GM23338 (cell line): ENCODE data around the gene PTPRR. TPM values are rescaled to one million over a fixed set of nuclear protein-coding genes. Genes with fewer than 3 reads are reported as not detected.

Experiments used
- ATAC-seq: fragments of 200-7000 bp; cut with Tn5 transposase; 3 replicates; pipeline ENCODE4 v1.9.1; 2020
- DNase-seq: peaks from one replicate; pipeline ENCODE4 v3.0.0-alpha.2; 2015; ENCODE audit warnings: low spot score
- H2AFZ ChIP-seq: fragments of 200-600 bp; sonication (generic); 2 replicates; pipeline ENCODE4 v1.8.0; 2016; ENCODE audit warnings: antibody characterized with exemption, mild to moderate bottlenecking, moderate library complexity
- H3F3A ChIP-seq: fragments of 200-600 bp; sonication (generic); replicated peaks from 2 replicates; pipeline ENCODE4 v1.8.0; 2017; ENCODE audit warnings: antibody characterized with exemption, mixed run types, low read depth
- H3K27ac ChIP-seq: fragments of 200-600 bp; sonication (generic); 2 replicates; pipeline ENCODE4 v1.6.1; 2016; ENCODE audit warnings: low read depth
- H3K27me3 ChIP-seq: fragments of 200-600 bp; sonication (generic); 2 replicates; pipeline ENCODE4 v1.8.0; 2016; ENCODE audit warnings: mild to moderate bottlenecking, mixed run types, moderate library complexity; ENCODE audit not compliant: insufficient read depth
- H3K36me3 ChIP-seq: fragments of 200-600 bp; sonication (generic); 2 replicates; pipeline ENCODE4 v1.8.0; 2016; ENCODE audit warnings: mild to moderate bottlenecking; ENCODE audit not compliant: insufficient read depth
- H3K4me1 ChIP-seq: fragments of 200-600 bp; sonication (generic); 2 replicates; pipeline ENCODE4 v1.8.0; 2016; ENCODE audit warnings: mild to moderate bottlenecking, moderate library complexity; ENCODE audit not compliant: insufficient read depth
- H3K4me2 ChIP-seq: fragments of 200-600 bp; sonication (generic); 2 replicates; pipeline ENCODE4 v1.7.1; 2017; ENCODE audit warnings: mixed run types
- H3K4me3 ChIP-seq: fragments of 200-600 bp; sonication (generic); 2 replicates; pipeline ENCODE4 v1.6.1; 2016; ENCODE audit warnings: mixed run types
- H3K79me2 ChIP-seq: fragments of 200-600 bp; sonication (generic); replicated peaks from 2 replicates; pipeline ENCODE4 v1.8.0; 2017; ENCODE audit warnings: mild to moderate bottlenecking; ENCODE audit not compliant: insufficient read depth
- H3K9me2 ChIP-seq: fragments of 200-600 bp; sonication (generic); 2 replicates; pipeline ENCODE4 v1.8.0; 2017; ENCODE audit not compliant: insufficient read depth
- H4K20me1 ChIP-seq: fragments of 200-600 bp; sonication (generic); replicated peaks from 2 replicates; pipeline ENCODE4 v1.8.0; 2017; ENCODE audit warnings: mild to moderate bottlenecking; ENCODE audit not compliant: insufficient read depth
- H3K27ac Mint-ChIP-seq: 2 replicates; pipeline ENCODE4 v1.8.0; 2020; ENCODE audit warnings: inconsistent platforms, mild to moderate bottlenecking, moderate library complexity, mixed read lengths
- H3K27me3 Mint-ChIP-seq: 3 replicates; pipeline ENCODE4 v1.8.0; 2022; ENCODE audit warnings: low read depth, mild to moderate bottlenecking, moderate library complexity, mixed read lengths, inconsistent platforms; ENCODE audit not compliant: insufficient read depth, poor library complexity
- H3K36me3 Mint-ChIP-seq: 3 replicates; pipeline ENCODE4 v1.8.0; 2021; ENCODE audit warnings: low read depth, mild to moderate bottlenecking, inconsistent platforms, moderate library complexity, mixed read lengths
- H3K4me1 Mint-ChIP-seq: 3 replicates; pipeline ENCODE4 v1.8.0; 2020; ENCODE audit warnings: mild to moderate bottlenecking, inconsistent platforms, mixed read lengths
- H3K4me3 Mint-ChIP-seq: 3 replicates; pipeline ENCODE4 v1.8.0; 2021; ENCODE audit warnings: moderate library complexity, mild to moderate bottlenecking, inconsistent platforms, mixed read lengths
- H3K9me3 Mint-ChIP-seq: 3 replicates; pipeline ENCODE4 v1.8.0; 2020; ENCODE audit warnings: moderate library complexity, mild to moderate bottlenecking, inconsistent platforms, mixed read lengths
- POLR2AphosphoS5 ChIP-seq: IDR thresholded peaks from 2 replicates; pipeline ENCODE4 v1.6.1; 2016; ENCODE audit warnings: antibody characterized with exemption, low read depth
- polyA plus RNA-seq: library from polyadenylated mRNA; unstranded; fragments of >200 nt; fragmentation: Nextera tagmentation; extraction: Ambion mirVana; gene quantifications from 2 replicates; pipeline ENCODE4 v1.2.1, GENCODE V29; 2016
- total RNA-seq: library from RNA; depleted of rRNA; stranded (reverse); fragments of >200 nt; shearing (Covaris generic); gene quantifications from 2 replicates; pipeline ENCODE4 v1.2.3, GENCODE V29; 2014
- TF ChIP-seq, protein P1 (sequence below): fragments of 250-450 bp; sonication (Bioruptor Pico); IDR thresholded peaks from 2 replicates; pipeline ENCODE4 v1.5.0; 2020; ENCODE audit warnings: mild to moderate bottlenecking, moderate library complexity
- TF ChIP-seq, protein P2 (sequence below): IDR thresholded peaks from one replicate; pipeline ENCODE4 v1.6.1; 2018; ENCODE audit warnings: antibody characterized with exemption; ENCODE audit not compliant: unreplicated experiment

The PTPRR gene
- total and polyA plus RNA-seq, 2 experiments from 2014 or later = 0.26 to 0.76 TPM

DNA sequence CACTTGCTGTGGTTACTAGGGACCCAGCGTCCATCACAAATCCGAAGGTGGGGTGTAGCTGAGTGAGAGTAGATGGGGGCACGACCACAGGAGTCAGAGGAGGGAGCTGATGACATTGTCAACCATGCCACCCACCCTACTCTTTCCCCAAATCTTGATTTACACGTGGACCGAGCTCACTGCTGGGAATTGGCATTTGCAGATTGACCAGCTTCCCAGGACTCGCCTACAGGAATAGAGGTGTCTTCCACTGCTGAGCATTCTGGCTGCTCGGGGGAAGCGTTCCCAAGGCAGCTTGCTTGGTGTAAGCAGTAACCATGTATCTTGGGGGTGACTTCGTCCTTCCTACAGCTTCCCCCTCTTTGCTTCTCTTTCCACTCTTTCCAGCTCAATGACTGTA, 353 bp upstream of the PTPRR start (continued):
- TF ChIP-seq, protein P1, sequence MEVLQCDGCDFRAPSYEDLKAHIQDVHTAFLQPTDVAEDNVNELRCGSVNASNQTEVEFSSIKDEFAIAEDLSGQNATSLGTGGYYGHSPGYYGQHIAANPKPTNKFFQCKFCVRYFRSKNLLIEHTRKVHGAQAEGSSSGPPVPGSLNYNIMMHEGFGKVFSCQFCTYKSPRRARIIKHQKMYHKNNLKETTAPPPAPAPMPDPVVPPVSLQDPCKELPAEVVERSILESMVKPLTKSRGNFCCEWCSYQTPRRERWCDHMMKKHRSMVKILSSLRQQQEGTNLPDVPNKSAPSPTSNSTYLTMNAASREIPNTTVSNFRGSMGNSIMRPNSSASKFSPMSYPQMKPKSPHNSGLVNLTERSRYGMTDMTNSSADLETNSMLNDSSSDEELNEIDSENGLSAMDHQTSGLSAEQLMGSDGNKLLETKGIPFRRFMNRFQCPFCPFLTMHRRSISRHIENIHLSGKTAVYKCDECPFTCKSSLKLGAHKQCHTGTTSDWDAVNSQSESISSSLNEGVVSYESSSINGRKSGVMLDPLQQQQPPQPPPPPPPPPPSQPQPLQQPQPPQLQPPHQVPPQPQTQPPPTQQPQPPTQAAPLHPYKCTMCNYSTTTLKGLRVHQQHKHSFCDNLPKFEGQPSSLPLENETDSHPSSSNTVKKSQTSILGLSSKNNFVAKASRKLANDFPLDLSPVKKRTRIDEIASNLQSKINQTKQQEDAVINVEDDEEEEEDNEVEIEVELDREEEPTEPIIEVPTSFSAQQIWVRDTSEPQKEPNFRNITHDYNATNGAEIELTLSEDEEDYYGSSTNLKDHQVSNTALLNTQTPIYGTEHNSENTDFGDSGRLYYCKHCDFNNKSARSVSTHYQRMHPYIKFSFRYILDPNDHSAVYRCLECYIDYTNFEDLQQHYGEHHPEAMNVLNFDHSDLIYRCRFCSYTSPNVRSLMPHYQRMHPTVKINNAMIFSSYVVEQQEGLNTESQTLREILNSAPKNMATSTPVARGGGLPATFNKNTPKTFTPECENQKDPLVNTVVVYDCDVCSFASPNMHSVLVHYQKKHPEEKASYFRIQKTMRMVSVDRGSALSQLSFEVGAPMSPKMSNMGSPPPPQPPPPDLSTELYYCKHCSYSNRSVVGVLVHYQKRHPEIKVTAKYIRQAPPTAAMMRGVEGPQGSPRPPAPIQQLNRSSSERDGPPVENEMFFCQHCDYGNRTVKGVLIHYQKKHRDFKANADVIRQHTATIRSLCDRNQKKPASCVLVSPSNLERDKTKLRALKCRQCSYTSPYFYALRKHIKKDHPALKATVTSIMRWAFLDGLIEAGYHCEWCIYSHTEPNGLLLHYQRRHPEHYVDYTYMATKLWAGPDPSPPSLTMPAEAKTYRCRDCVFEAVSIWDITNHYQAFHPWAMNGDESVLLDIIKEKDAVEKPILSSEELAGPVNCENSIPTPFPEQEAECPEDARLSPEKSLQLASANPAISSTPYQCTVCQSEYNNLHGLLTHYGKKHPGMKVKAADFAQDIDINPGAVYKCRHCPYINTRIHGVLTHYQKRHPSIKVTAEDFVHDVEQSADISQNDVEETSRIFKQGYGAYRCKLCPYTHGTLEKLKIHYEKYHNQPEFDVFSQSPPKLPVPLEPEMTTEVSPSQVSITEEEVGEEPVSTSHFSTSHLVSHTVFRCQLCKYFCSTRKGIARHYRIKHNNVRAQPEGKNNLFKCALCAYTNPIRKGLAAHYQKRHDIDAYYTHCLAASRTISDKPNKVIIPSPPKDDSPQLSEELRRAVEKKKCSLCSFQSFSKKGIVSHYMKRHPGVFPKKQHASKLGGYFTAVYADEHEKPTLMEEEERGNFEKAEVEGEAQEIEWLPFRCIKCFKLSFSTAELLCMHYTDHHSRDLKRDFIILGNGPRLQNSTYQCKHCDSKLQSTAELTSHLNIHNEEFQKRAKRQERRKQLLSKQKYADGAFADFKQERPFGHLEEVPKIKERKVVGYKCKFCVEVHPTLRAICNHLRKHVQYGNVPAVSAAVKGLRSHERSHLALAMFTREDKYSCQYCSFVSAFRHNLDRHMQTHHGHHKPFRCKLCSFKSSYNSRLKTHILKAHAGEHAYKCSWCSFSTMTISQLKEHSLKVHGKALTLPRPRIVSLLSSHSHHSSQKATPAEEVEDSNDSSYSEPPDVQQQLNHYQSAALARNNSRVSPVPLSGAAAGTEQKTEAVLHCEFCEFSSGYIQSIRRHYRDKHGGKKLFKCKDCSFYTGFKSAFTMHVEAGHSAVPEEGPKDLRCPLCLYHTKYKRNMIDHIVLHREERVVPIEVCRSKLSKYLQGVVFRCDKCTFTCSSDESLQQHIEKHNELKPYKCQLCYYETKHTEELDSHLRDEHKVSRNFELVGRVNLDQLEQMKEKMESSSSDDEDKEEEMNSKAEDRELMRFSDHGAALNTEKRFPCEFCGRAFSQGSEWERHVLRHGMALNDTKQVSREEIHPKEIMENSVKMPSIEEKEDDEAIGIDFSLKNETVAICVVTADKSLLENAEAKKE (CRISPR knock-in tag) = no peak

DNA sequence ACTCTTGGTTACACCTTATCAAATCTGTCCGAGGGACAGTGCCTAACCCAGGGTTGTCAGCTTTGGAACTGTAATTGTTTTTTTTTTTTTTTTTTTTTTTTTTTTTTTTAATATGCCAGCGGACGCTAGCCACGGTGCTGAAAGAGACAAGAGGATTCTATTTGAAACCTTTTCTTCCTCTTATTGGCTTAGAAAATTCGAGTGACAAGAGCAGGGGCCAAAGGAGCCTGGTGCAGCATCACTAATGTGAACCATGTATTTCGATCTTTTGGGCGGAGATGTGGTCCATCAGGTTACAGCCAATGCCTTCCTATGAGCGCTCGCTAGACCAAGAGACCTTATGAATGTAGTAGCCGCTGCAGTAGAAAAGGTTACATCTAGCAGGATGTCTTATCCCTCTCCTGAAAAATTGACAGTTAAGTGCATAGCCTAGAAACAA, 922 bp downstream of the PTPRR start:
- Mint-ChIP-seq H3K36me3 (no peaks in the 10 kb centered on the region), H3K4me3 (peak overlapping the region; percentile 79), H3K4me1 (peaks cover 10% of the 10 kb centered on the region; the same call in 2 of the 3 replicates), H3K9me3 (no peaks in the 10 kb centered on the region), H3K27ac (no peak overlapping the region), H3K27me3 (peaks cover 8% of the 10 kb centered on the region)
- peaks cover 14% of the 10 kb centered on the region for H3K4me1 ChIP-seq
- H3K4me2 ChIP-seq = peak overlapping the region; percentile 97
- peak; percentile 84 for DNase-seq
- no peak for TF ChIP-seq POLR2AphosphoS5
- TF ChIP-seq, protein P2, sequence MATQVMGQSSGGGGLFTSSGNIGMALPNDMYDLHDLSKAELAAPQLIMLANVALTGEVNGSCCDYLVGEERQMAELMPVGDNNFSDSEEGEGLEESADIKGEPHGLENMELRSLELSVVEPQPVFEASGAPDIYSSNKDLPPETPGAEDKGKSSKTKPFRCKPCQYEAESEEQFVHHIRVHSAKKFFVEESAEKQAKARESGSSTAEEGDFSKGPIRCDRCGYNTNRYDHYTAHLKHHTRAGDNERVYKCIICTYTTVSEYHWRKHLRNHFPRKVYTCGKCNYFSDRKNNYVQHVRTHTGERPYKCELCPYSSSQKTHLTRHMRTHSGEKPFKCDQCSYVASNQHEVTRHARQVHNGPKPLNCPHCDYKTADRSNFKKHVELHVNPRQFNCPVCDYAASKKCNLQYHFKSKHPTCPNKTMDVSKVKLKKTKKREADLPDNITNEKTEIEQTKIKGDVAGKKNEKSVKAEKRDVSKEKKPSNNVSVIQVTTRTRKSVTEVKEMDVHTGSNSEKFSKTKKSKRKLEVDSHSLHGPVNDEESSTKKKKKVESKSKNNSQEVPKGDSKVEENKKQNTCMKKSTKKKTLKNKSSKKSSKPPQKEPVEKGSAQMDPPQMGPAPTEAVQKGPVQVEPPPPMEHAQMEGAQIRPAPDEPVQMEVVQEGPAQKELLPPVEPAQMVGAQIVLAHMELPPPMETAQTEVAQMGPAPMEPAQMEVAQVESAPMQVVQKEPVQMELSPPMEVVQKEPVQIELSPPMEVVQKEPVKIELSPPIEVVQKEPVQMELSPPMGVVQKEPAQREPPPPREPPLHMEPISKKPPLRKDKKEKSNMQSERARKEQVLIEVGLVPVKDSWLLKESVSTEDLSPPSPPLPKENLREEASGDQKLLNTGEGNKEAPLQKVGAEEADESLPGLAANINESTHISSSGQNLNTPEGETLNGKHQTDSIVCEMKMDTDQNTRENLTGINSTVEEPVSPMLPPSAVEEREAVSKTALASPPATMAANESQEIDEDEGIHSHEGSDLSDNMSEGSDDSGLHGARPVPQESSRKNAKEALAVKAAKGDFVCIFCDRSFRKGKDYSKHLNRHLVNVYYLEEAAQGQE = peak; percentile 73
- peak overlapping the region; percentile 68 for H3K4me3 ChIP-seq
- H3F3A ChIP-seq = no peaks in the 10 kb centered on the region; the same call in 1 of the 2 replicates
- 0 out of 2 replicates have a peak, but pooled peaks cover 4% of the 10 kb centered on the region for H3K9me2 ChIP-seq
- no peak overlapping the region for H2AFZ ChIP-seq
- H3K36me3 ChIP-seq = no peaks in the 10 kb centered on the region
- peak; percentile 80 for ATAC-seq
- H3K27me3 ChIP-seq = peaks cover 20% of the 10 kb centered on the region
- no peaks in the 10 kb centered on the region for H3K79me2 ChIP-seq
- H3K27ac ChIP-seq = no peak overlapping the region
- H4K20me1 ChIP-seq = no peaks in the 10 kb centered on the region
